OCI-LY7 (cell line): Measurements from ENCODE around the gene IFT43. TPM values are rescaled to one million over a fixed set of nuclear protein-coding genes. Genes with fewer than 3 reads are reported as not detected.

ENCODE experiments used
- BruUV-seq: library from RNA; stranded (reverse); fragments of 400-500 nt; replicated peaks from 2 replicates; lab custom pipeline; 2021; lab: Mats Ljungman, UMichigan
- CTCF ChIA-PET: fragments of 300-600 bp; sonication (Branson Sonifier 250); formaldehyde crosslinking; loops from one replicate; lab custom pipeline; 2022; ENCODE audit warnings: antibody characterized with exemption; ENCODE audit not compliant: unreplicated experiment; lab: Charles Lee
- POLR2A ChIA-PET: fragments of 300-600 bp; sonication (Branson Sonifier 250); formaldehyde crosslinking; loops from one replicate; lab custom pipeline; 2022; ENCODE audit warnings: antibody characterized with exemption; lab: Charles Lee
- DNase-seq: peaks from one replicate; pipeline ENCODE4 v3.0.0-alpha.2; 2015; ENCODE audit warnings: low spot score
- H2AFZ ChIP-seq: fragments of 200-600 bp; sonication (generic), shearing (Covaris generic); 2 replicates; pipeline ENCODE4 v1.6.1; 2014; ENCODE audit warnings: mild to moderate bottlenecking, antibody characterized with exemption, low read length, moderate library complexity
- H3K27ac ChIP-seq: fragments of 200-600 bp; sonication (generic); 2 replicates; pipeline ENCODE4 v1.5.1; 2014; ENCODE audit warnings: mixed run types, low read depth, mild to moderate bottlenecking, moderate library complexity, low read length, inconsistent platforms; ENCODE audit not compliant: poor library complexity, severe bottlenecking
- H3K36me3 ChIP-seq: fragments of 200-600 bp; sonication (generic); 2 replicates; pipeline ENCODE4 v1.6.1; 2014; ENCODE audit warnings: mild to moderate bottlenecking, antibody characterized with exemption, low read length, moderate library complexity, mixed read lengths; ENCODE audit not compliant: insufficient read depth
- H3K4me1 ChIP-seq: fragments of 200-600 bp; sonication (generic); 2 replicates; pipeline ENCODE4 v1.5.1; 2014; ENCODE audit warnings: mild to moderate bottlenecking, low read length; ENCODE audit not compliant: insufficient read depth, poor library complexity, severe bottlenecking
- H3K4me2 ChIP-seq: fragments of 200-600 bp; sonication (generic); 2 replicates; pipeline ENCODE4 v1.6.1; 2014; ENCODE audit warnings: mild to moderate bottlenecking, low read length
- H3K4me3 ChIP-seq: fragments of 200-600 bp; sonication (generic); 2 replicates; pipeline ENCODE4 v1.5.1; 2014; ENCODE audit warnings: mild to moderate bottlenecking, low read depth, low read length; ENCODE audit not compliant: poor library complexity, severe bottlenecking
- H3K79me2 ChIP-seq: fragments of 200-600 bp; sonication (generic); 2 replicates; pipeline ENCODE4 v1.6.1; 2016; ENCODE audit warnings: low read depth, mild to moderate bottlenecking, low read length, moderate library complexity, mixed read lengths; ENCODE audit not compliant: insufficient read depth
- H3K9me2 ChIP-seq: fragments of 200-600 bp; sonication (generic); 2 replicates; pipeline ENCODE4 v1.6.1; 2016; ENCODE audit warnings: mild to moderate bottlenecking, low read length, mixed read lengths; ENCODE audit not compliant: insufficient read depth
- H3K9me3 ChIP-seq: fragments of 200-600 bp; sonication (generic); 2 replicates; pipeline ENCODE4 v1.6.1; 2014; ENCODE audit warnings: mild to moderate bottlenecking, mixed run types, low read length, mixed read lengths
- H4K20me1 ChIP-seq: fragments of 200-600 bp; sonication (generic); 2 replicates; pipeline ENCODE4 v1.6.1; 2014; ENCODE audit warnings: mild to moderate bottlenecking, antibody characterized with exemption, low read length, moderate library complexity, mixed read lengths; ENCODE audit not compliant: insufficient read depth
- CTCF ChIP-seq: fragments of 200-600 bp; sonication (generic); conservative IDR thresholded peaks from 2 replicates; pipeline ENCODE4 v1.5.1; 2014; ENCODE audit warnings: mild to moderate bottlenecking, antibody characterized with exemption, low read length, moderate library complexity, mixed read lengths
- EZH2phosphoT487 ChIP-seq: fragments of 200-600 bp; sonication (generic); IDR thresholded peaks from 2 replicates; pipeline ENCODE4 v1.6.1; 2018; ENCODE audit warnings: low read depth, borderline replicate concordance, mild to moderate bottlenecking, mixed run types, antibody characterized with exemption, low read length, moderate library complexity, mixed read lengths
- intact Hi-C: fragments of 100-400 bp; cut with micrococcal nuclease; formaldehyde crosslinking; loops from one replicate; pipeline ENCODE4 v1.10.0; 2022; ENCODE audit not compliant: unreplicated experiment
- total RNA-seq, 2 experiments: library from RNA; depleted of rRNA in 1 of 2; stranded (reverse); fragments of >200 nt in 1 of 2; shearing (Covaris generic) in 1 of 2; gene quantifications; 2 replicates each; pipeline ENCODE4 v1.2.3, GENCODE V29; 2014 to 2022

Gene IFT43
- total RNA-seq, 2 experiments from 2014 or later: 9.3 to 13.6 TPM

GRCh38 chr14:76112889-76113624 lies 127.5 kb downstream of the IFT43 start:
- BruUV-seq: no TSS peak
- Histone ChIP-seq H3K9me2 (no peaks in the 10 kb centered on the region), H3K36me3 (no peaks in the 10 kb centered on the region), H3K4me2 (no peak overlapping the region), H3K4me1 (no peaks in the 10 kb centered on the region), H3K27ac (no peak overlapping the region), H3K4me3 (no peak overlapping the region), H4K20me1 (no peaks in the 10 kb centered on the region), H2AFZ (no peak overlapping the region), H3K9me3 (no peaks in the 10 kb centered on the region), H3K79me2 (no peaks in the 10 kb centered on the region)
- intact Hi-C loops: no loop called here
- DNase-seq: no peak
- POLR2A ChIA-PET: no interaction called here
- TF ChIP-seq EZH2phosphoT487 (no peak), CTCF (no peak)
- CTCF ChIA-PET: no interaction called here

DNA sequence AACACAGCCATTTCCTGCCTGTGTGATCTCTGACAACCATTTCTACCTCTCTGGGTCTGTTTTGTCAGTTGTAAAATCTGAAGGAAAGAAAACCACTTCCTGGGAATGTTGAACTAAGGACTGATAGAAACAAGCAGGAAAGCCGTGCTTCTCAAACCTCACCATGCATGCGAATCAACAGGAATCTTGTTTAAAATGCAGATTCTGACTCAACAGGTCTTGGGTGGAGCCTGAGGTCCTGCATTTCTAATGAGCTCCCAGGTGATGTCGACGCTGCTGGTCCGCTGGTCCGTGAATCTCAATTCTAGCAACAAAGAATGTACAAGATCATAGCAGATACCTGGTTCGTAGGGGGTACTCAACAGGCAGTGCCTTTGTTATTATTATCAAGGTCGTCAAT lies 128.1 kb downstream of the IFT43 start:
- ChIA-PET CTCF (no interaction called here), POLR2A (no interaction called here)
- no peaks in the 10 kb centered on the region for H3K9me3 ChIP-seq
- intact Hi-C loops: no loop called here
- no peak overlapping the region for H2AFZ ChIP-seq
- no peaks in the 10 kb centered on the region for H3K4me1 ChIP-seq
- no peak overlapping the region for H3K4me2 ChIP-seq
- H3K4me3 ChIP-seq: no peak overlapping the region
- no peak for DNase-seq
- BruUV-seq: no TSS peak
- H3K9me2 ChIP-seq: no peaks in the 10 kb centered on the region
- no peaks in the 10 kb centered on the region for H3K79me2 ChIP-seq
- TF ChIP-seq CTCF: no peak
- TF ChIP-seq EZH2phosphoT487: no peak
- H3K27ac ChIP-seq: no peak overlapping the region
- no peaks in the 10 kb centered on the region for H4K20me1 ChIP-seq
- no peaks in the 10 kb centered on the region for H3K36me3 ChIP-seq

GRCh38 chr14:76115010-76115422 lies 129.5 kb downstream of the IFT43 start:
- H3K4me2 ChIP-seq: no peak overlapping the region
- CTCF ChIA-PET: no interaction called here
- H4K20me1 ChIP-seq: no peaks in the 10 kb centered on the region
- H3K27ac ChIP-seq: no peak overlapping the region
- no peaks in the 10 kb centered on the region for H3K9me2 ChIP-seq
- H3K9me3 ChIP-seq: no peaks in the 10 kb centered on the region
- no TSS peak for BruUV-seq
- TF ChIP-seq EZH2phosphoT487 (no peak), CTCF (no peak)
- no peaks in the 10 kb centered on the region for H3K79me2 ChIP-seq
- H2AFZ ChIP-seq: no peak overlapping the region
- DNase-seq: no peak
- no peak overlapping the region for H3K4me3 ChIP-seq
- no peaks in the 10 kb centered on the region for H3K4me1 ChIP-seq
- intact Hi-C loops: no loop called here
- POLR2A ChIA-PET: no interaction called here
- no peaks in the 10 kb centered on the region for H3K36me3 ChIP-seq
